Naive thymus-derived CD8-positive, alpha-beta T cell (primary cell): ENCODE data around the gene RALGPS1. TPM values are rescaled to one million over a fixed set of nuclear protein-coding genes. Genes with fewer than 3 reads are reported as not detected.
"Not testable (repeated sequence)": the region's sequence is repeated elsewhere in the genome, so short reads cannot be mapped to it uniquely, and the experiment has no call there.

Experiments used
- ATAC-seq, 2 donors: fragments of 150-1000 bp; cut with Tn5 transposase in 1 of 2; sonication (Bioruptor Pico), chemical (Tn5 transposase) in 1 of 2; 1 replicate in 1 of 2; 2 replicates in 1 of 2; pipeline ENCODE4 v1.10.0; 2021; ENCODE audit warnings: mild to moderate bottlenecking in 2 of 2, moderate library complexity in 2 of 2
- POLR2A ChIA-PET: fragments of 350-600 bp; sonication (Branson Sonifier 250); formaldehyde crosslinking; loops from one replicate; lab custom pipeline; 2021; ENCODE audit warnings: antibody characterized with exemption; lab: Charles Lee
- DNase-seq, 10 donors: peaks; one replicate each; pipeline versions ENCODE4 v3.0.0 to v3.0.0-alpha.2; 2020 to 2022
- H3K27ac Mint-ChIP-seq, 10 donors: one replicate each; pipeline ENCODE4 v1.8.0; 2020 to 2022; ENCODE audit warnings: mild to moderate bottlenecking in 10 of 10, mixed read lengths in 10 of 10, moderate library complexity in 4 of 10, inconsistent platforms in 1 of 10
- H3K27me3 Mint-ChIP-seq, 5 donors: one replicate each; pipeline ENCODE4 v1.8.0; 2021 to 2022; ENCODE audit warnings: mixed read lengths in 5 of 5
- H3K36me3 Mint-ChIP-seq, 3 donors: one replicate each; pipeline ENCODE4 v1.8.0; 2020 to 2022; ENCODE audit warnings: mixed read lengths in 3 of 3, mild to moderate bottlenecking in 2 of 3, inconsistent platforms in 1 of 3
- H3K4me1 Mint-ChIP-seq, 4 donors: one replicate each; pipeline ENCODE4 v1.8.0; 2021 to 2022; ENCODE audit warnings: mixed read lengths in 4 of 4
- H3K4me3 Mint-ChIP-seq, 10 donors: one replicate each; pipeline ENCODE4 v1.8.0; 2020 to 2022; ENCODE audit warnings: mild to moderate bottlenecking in 10 of 10, mixed read lengths in 10 of 10, moderate library complexity in 6 of 10, inconsistent platforms in 1 of 10
- H3K9me3 Mint-ChIP-seq, 9 donors: one replicate each; pipeline ENCODE4 v1.8.0; 2020 to 2022; ENCODE audit warnings: mixed read lengths in 9 of 9, mild to moderate bottlenecking in 3 of 9, inconsistent platforms in 1 of 9, moderate library complexity in 1 of 9
- polyA plus RNA-seq, 3 donors: library from polyadenylated mRNA; unstranded; fragments of 300-500 nt; fragmentation: Illumina TruSeq; gene quantifications; one replicate each; pipeline ENCODE4 v1.2.3, GENCODE V29; 2021
- total RNA-seq, 8 experiments: library from RNA in 2 of 8; stranded (reverse) in 2 of 8; gene quantifications; one replicate each; pipeline ENCODE4 v1.2.3 and lab custom pipeline; 2021 to 2026

The RALGPS1 gene
- total and polyA plus RNA-seq, 5 experiments from 2014 or later = 0.83 to 6.4 (median 1.8) TPM

GRCh38 chr9:127139071-127139731, 224.6 kb downstream of the RALGPS1 start:
- ATAC-seq = no peak
- POLR2A ChIA-PET = no interaction called here
- H3K9me3 Mint-ChIP-seq = no peaks in the 10 kb centered on the region
- H3K4me1 Mint-ChIP-seq = peaks cover 0 to 8% (median 0%) of the 10 kb centered on the region in 4 donors
- no peak overlapping the region for H3K4me3 Mint-ChIP-seq
- H3K27ac Mint-ChIP-seq = no peak overlapping the region
- H3K36me3 Mint-ChIP-seq = no peaks in the 10 kb centered on the region
- peaks cover 0 to 6% (median 0%) of the 10 kb centered on the region in 5 donors for H3K27me3 Mint-ChIP-seq
- no peak for DNase-seq

GRCh38 chr9:127139775-127140174, 225.2 kb downstream of the RALGPS1 start:
- DNase-seq (no peak), ATAC-seq (no peak)
- Mint-ChIP-seq H3K4me3 (no peak overlapping the region), H3K27ac (no peak overlapping the region), H3K9me3 (no peaks in the 10 kb centered on the region), H3K4me1 (peaks cover 0 to 8% (median 0%) of the 10 kb centered on the region in 4 donors), H3K36me3 (no peaks in the 10 kb centered on the region), H3K27me3 (peaks cover 0 to 6% (median 0%) of the 10 kb centered on the region in 5 donors)
- POLR2A ChIA-PET = no interaction called here

GRCh38 chr9:127140181-127140580, 225.6 kb downstream of the RALGPS1 start:
- POLR2A ChIA-PET = no interaction called here
- DNase-seq = no peak
- ATAC-seq = no peak
- Mint-ChIP-seq H3K36me3 (no peaks in the 10 kb centered on the region), H3K9me3 (no peaks in the 10 kb centered on the region), H3K4me1 (peaks cover 0 to 8% (median 0%) of the 10 kb centered on the region in 4 donors), H3K4me3 (no peak overlapping the region), H3K27ac (peak overlapping the region in 1 of 10 donors; percentile 38), H3K27me3 (peaks cover 0 to 6% (median 0%) of the 10 kb centered on the region in 5 donors)

DNA sequence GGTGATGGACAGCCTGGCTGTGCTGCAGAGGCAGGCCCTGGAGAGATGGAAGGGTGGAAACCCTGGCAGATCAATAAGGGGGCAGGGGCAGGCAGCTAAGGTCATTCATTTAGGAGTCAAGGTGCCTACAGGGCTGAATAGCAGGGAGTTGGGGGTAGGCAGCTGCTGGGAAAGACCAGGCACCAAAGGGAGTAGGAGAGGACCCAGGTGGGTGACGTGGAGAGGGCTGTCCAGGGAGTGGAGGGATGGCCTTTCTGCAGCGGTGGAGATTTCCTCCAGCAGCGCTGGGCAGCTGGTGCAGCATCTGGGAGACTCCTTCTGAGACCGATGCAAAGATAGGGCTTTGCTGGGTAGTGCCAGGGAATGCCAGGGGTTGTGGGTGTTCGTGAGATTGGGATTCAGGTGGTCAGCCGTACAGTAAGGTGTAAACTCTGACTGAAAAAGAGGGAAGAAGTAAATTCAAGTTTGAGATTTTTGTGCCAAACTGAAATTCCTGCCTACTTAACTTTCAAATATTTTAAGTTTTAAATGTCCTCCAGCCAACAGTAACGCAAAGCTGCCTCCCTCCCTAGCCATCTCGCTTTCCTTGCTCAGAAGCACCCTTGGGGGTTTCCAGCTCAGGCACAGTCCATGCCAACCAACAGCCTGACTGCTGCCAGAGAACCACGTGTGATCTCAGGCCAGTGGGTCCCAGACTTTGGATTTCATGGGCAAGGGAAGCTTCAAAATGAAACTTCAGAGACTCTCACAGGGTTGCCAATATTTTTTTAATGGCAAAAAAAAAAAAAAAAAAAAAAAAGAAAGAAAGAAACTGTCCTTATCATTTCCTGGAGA, 226.5 kb downstream of the RALGPS1 start:
- H3K36me3 Mint-ChIP-seq = no peaks in the 10 kb centered on the region
- POLR2A ChIA-PET = no interaction called here
- H3K4me3 Mint-ChIP-seq = no peak overlapping the region
- peaks cover 0 to 4% (median 0%) of the 10 kb centered on the region in 4 donors for H3K4me1 Mint-ChIP-seq
- DNase-seq (no peak), ATAC-seq (no peak)
- H3K27me3 Mint-ChIP-seq = peaks cover 0 to 3% (median 0%) of the 10 kb centered on the region in 5 donors
- H3K9me3 Mint-ChIP-seq = no peaks in the 10 kb centered on the region
- peak overlapping the region in 1 of 10 donors; percentile 49 for H3K27ac Mint-ChIP-seq

- no peak overlapping the region for H3K4me3 Mint-ChIP-seq
- ATAC-seq = no peak
- peaks cover 0 to 3% (median 0%) of the 10 kb centered on the region in 5 donors for H3K27me3 Mint-ChIP-seq
- DNase-seq = no peak
- peak overlapping the region in 1 of 10 donors; percentile 68 for H3K27ac Mint-ChIP-seq
- peaks cover 0 to 4% (median 0%) of the 10 kb centered on the region in 4 donors for H3K4me1 Mint-ChIP-seq
- POLR2A ChIA-PET = no interaction called here
- H3K36me3 Mint-ChIP-seq = peaks cover 0 to 6% (median 4%) of the 10 kb centered on the region in 3 donors
- H3K9me3 Mint-ChIP-seq = peaks cover 0 to 5% (median 0%) of the 10 kb centered on the region in 9 donors
Observed at GRCh38 chr9:127142291-127142690, 227.7 kb downstream of the RALGPS1 start.

- DNase-seq (no peak), ATAC-seq (no peak)
- POLR2A ChIA-PET = no interaction called here
- Mint-ChIP-seq H3K9me3 (peaks cover 0 to 5% (median 0%) of the 10 kb centered on the region in 9 donors), H3K27me3 (peaks cover 0 to 3% (median 0%) of the 10 kb centered on the region in 5 donors), H3K4me1 (peaks cover 0 to 4% (median 0%) of the 10 kb centered on the region in 4 donors), H3K36me3 (peaks cover 0 to 8% (median 4%) of the 10 kb centered on the region in 3 donors), H3K4me3 (no peak overlapping the region), H3K27ac (no peak overlapping the region)
Observed at GRCh38 chr9:127142931-127143464, 228.4 kb downstream of the RALGPS1 start.

- Mint-ChIP-seq H3K27ac (peak overlapping the region in 1 of 10 donors; percentile 43), H3K27me3 (peaks cover 0 to 3% (median 0%) of the 10 kb centered on the region in 5 donors), H3K36me3 (peaks cover 0 to 8% (median 4%) of the 10 kb centered on the region in 3 donors), H3K9me3 (peaks cover 0 to 5% (median 0%) of the 10 kb centered on the region in 9 donors), H3K4me3 (no peak overlapping the region), H3K4me1 (peaks cover 0 to 4% (median 0%) of the 10 kb centered on the region in 4 donors)
- DNase-seq (no peak), ATAC-seq (no peak)
- POLR2A ChIA-PET = no interaction called here
Observed at GRCh38 chr9:127143920-127144465, 229.4 kb downstream of the RALGPS1 start.

DNA sequence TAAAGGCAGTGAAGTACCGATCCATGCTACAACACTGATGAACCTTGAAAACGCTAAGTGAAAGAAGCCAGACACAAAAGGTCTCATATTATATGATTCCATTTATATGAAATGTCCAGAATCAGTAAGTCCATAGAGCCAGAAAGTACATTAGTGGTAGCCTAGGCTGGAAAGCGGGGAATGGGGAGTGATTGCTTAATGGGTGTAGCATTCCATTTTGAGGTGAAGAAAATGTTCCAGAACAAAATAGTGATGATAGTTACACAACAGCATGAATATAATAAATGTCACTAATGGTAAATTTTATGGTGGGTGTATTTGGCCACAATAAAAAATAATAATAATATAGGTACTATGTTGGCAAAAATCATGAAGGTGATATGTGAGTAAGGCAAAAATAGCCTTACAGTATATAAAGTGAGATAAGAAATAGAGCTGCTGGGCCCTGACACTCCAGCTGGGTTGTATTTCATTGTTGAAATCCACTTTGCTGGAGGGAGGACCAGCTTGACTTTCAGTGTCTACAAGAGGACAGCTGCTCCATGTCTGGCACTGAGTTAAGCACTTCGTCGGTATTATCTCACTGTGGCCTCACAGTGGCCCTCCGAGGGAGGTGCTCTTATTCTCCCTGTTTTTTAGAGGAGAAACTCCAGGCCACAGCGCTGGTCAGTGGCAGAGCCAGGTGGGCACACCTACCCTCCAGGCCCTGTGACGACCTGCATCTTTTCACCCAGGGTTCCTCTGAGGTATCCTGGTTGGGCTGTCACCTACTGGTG, 230.3 kb downstream of the RALGPS1 start:
- Mint-ChIP-seq H3K27ac (no peak overlapping the region), H3K4me1 (peaks cover 0 to 2% (median 0%) of the 10 kb centered on the region in 4 donors), H3K9me3 (peaks cover 0 to 5% (median 0%) of the 10 kb centered on the region in 9 donors), H3K4me3 (no peak overlapping the region), H3K27me3 (peaks cover 0 to 3% (median 0%) of the 10 kb centered on the region in 5 donors), H3K36me3 (peaks cover 0 to 8% (median 4%) of the 10 kb centered on the region in 3 donors)
- DNase-seq (no peak), ATAC-seq (no peak)
- POLR2A ChIA-PET = no interaction called here

DNA sequence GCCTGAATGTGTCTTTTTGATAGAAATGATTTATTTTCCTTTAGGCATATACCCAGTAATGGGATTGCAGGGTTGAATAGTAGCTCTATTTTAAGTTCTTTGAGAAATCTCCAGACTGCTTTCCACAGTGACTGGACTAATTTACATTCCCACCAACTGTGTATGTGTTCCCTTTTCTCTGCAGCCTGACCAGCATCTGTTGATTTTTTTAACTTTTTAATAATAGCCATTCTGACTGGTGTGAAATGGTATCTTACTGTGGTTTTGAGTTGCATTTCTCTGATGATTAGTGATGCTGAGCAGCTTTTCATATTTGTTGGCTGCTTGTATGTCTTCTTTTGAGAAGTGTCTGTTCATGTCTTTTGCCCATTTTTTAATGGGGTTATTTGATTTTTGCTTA, 232.3 kb downstream of the RALGPS1 start:
- not testable (repeated sequence) for H3K27ac Mint-ChIP-seq, H3K36me3 Mint-ChIP-seq, H3K27me3 Mint-ChIP-seq, H3K4me1 Mint-ChIP-seq, H3K4me3 Mint-ChIP-seq, H3K9me3 Mint-ChIP-seq, ATAC-seq, DNase-seq
- POLR2A ChIA-PET = interaction anchor here (0.7 kb wide), 1 partner anchor 1626 kb away, joined by 6 read pairs; no protein-coding TSS in a partner anchor

- peaks cover 0 to 1% (median 0%) of the 10 kb centered on the region in 4 donors for H3K4me1 Mint-ChIP-seq
- no peak overlapping the region for H3K4me3 Mint-ChIP-seq
Observed at GRCh38 chr9:127147251-127147650, 232.7 kb downstream of the RALGPS1 start.

GRCh38 chr9:127148014-127148413, 233.4 kb downstream of the RALGPS1 start:
- POLR2A ChIA-PET = interaction anchor here (0.6 kb wide), 1 partner anchor 954 kb away, joined by 3 read pairs; no protein-coding TSS in a partner anchor
- Mint-ChIP-seq H3K4me1 (peaks cover 0 to 1% (median 0%) of the 10 kb centered on the region in 4 donors), H3K27ac (no peak overlapping the region), H3K4me3 (no peak overlapping the region), H3K9me3 (peaks cover 0 to 5% (median 0%) of the 10 kb centered on the region in 9 donors), H3K36me3 (peaks cover 0 to 8% (median 4%) of the 10 kb centered on the region in 3 donors), H3K27me3 (peaks cover 0 to 3% (median 0%) of the 10 kb centered on the region in 5 donors)
- ATAC-seq = no peak
- no peak for DNase-seq

More at GRCh38 chr9:127147251-127147650, 232.7 kb downstream of the RALGPS1 start:
- ATAC-seq = no peak
- H3K36me3 Mint-ChIP-seq = peaks cover 0 to 8% (median 4%) of the 10 kb centered on the region in 3 donors
- peaks cover 0 to 3% (median 0%) of the 10 kb centered on the region in 5 donors for H3K27me3 Mint-ChIP-seq
- peaks cover 0 to 5% (median 0%) of the 10 kb centered on the region in 9 donors for H3K9me3 Mint-ChIP-seq
- no peak overlapping the region for H3K27ac Mint-ChIP-seq
- POLR2A ChIA-PET = interaction anchor here (0.6 kb wide), 1 partner anchor 953 kb away, joined by 3 read pairs; no protein-coding TSS in a partner anchor
- no peak for DNase-seq
